ENCODE results near the gene RAB25.
A peak's percentile ranks its signal among the peaks of the same experiment; 100 is the strongest.

Gene RAB25

GRCh38 chr1:156050376-156050775 lies 10.6 kb upstream of the RAB25 start:
- no peak overlapping the region for H3K4me3 Mint-ChIP-seq
- no peak overlapping the region for H3K27ac Mint-ChIP-seq
- peaks cover 19% of the 10 kb centered on the region for H3K4me1 Mint-ChIP-seq (ENCODE audit: low read depth)
- H3K36me3 Mint-ChIP-seq (ENCODE audit: low read depth): peaks cover 25% of the 10 kb centered on the region
- no peaks in the 10 kb centered on the region for H3K9me3 Mint-ChIP-seq
- no peaks in the 10 kb centered on the region for H3K27me3 Mint-ChIP-seq

- H3K9me3 Mint-ChIP-seq: no peaks in the 10 kb centered on the region
- H3K27me3 Mint-ChIP-seq: no peaks in the 10 kb centered on the region
- peaks cover 23% of the 10 kb centered on the region for H3K36me3 Mint-ChIP-seq (ENCODE audit: low read depth)
- H3K4me3 Mint-ChIP-seq: peak overlapping the region; percentile 18
- H3K27ac Mint-ChIP-seq: no peak overlapping the region
- H3K4me1 Mint-ChIP-seq (ENCODE audit: low read depth): peaks cover 23% of the 10 kb centered on the region
These were observed 9.8 kb upstream of the RAB25 start for GRCh38 chr1:156051011-156051725.

- Mint-ChIP-seq H3K9me3 (no peaks in the 10 kb centered on the region), H3K27ac (peak overlapping the region; percentile 90), H3K4me1 (ENCODE audit: low read depth) (peaks cover 28% of the 10 kb centered on the region), H3K36me3 (ENCODE audit: low read depth) (peaks cover 22% of the 10 kb centered on the region), H3K27me3 (no peaks in the 10 kb centered on the region), H3K4me3 (peak overlapping the region; percentile 95)
These were observed 7.8 kb upstream of the RAB25 start for GRCh38 chr1:156052862-156053767.

- Mint-ChIP-seq H3K4me1 (ENCODE audit: low read depth) (peaks cover 28% of the 10 kb centered on the region), H3K4me3 (peak within 1 kb of the TSS; percentile 95), H3K27ac (peak within 1 kb of the TSS; percentile 98), H3K9me3 (no peaks in the 10 kb centered on the region), H3K36me3 (ENCODE audit: low read depth) (peaks cover 15% of the 10 kb centered on the region), H3K27me3 (no peaks in the 10 kb centered on the region)
These were observed 7.0 kb upstream of the RAB25 start, which contains the start of gene UBQLN4 for GRCh38 chr1:156053768-156054499. Gene UBQLN4, minus strand, starts transcription at chr1:156053798. Its CDS starts 97 bp downstream, at chr1:156053701.

DNA sequence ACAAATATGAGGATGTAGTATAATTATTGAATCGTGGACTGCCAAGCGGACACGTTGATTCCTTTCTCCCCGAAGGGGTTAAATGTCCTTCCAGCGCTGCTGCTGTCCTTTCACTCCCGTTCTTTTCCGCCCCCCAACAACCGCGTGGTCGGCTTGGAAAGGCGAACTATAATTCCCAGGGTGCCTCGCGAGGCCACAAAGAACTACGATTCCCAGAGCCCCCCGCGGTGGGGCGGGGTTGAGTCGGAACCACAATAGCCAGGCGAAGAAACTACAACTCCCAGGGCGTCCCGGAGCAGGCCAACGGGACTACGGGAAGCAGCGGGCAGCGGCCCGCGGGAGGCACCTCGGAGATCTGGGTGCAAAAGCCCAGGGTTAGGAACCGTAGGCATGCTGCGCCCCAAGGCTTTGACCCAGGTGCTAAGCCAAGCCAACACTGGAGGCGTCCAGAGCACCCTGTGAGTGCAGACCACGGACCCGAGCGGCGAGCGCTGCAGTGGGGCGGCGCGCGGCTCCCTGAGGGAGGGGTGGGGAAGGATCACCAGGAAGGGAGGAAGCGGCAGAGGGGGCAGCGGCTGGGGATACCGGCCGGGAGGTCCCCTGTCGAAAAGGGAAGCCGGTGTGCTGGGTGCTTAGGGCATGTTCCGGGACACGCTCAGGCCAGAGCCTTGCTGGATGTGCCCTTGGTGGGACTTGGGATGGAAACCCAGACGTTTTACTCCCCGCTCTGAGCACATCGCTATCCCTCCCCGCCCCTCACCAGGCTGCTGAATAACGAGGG lies 6.3 kb upstream of the RAB25 start, which contains the start of gene LAMTOR2:
LAMTOR2 (plus strand) TSS at position 283 of the 781 bp plus-strand sequence; CDS start at position 391, 108 bp downstream.
- Mint-ChIP-seq H3K9me3 (no peaks in the 10 kb centered on the region), H3K36me3 (ENCODE audit: low read depth) (peaks cover 7% of the 10 kb centered on the region), H3K27me3 (no peaks in the 10 kb centered on the region), H3K4me3 (peak within 1 kb of the TSS; percentile 95), H3K27ac (peak within 1 kb of the TSS; percentile 98), H3K4me1 (ENCODE audit: low read depth) (peaks cover 28% of the 10 kb centered on the region)

- peak overlapping the region; percentile 98 for H3K27ac Mint-ChIP-seq
- no peaks in the 10 kb centered on the region for H3K36me3 Mint-ChIP-seq (ENCODE audit: low read depth)
- H3K4me3 Mint-ChIP-seq: peak overlapping the region; percentile 94
These were observed 5.5 kb upstream of the RAB25 start for GRCh38 chr1:156055281-156056048.

GRCh38 chr1:156056326-156056849 lies 4.6 kb upstream of the RAB25 start:
- H3K27me3 Mint-ChIP-seq: no peaks in the 10 kb centered on the region
- H3K9me3 Mint-ChIP-seq: no peaks in the 10 kb centered on the region
- peaks cover 28% of the 10 kb centered on the region for H3K4me1 Mint-ChIP-seq (ENCODE audit: low read depth)
- H3K4me3 Mint-ChIP-seq: peak overlapping the region; percentile 3
- H3K27ac Mint-ChIP-seq: no peak overlapping the region
- no peaks in the 10 kb centered on the region for H3K36me3 Mint-ChIP-seq (ENCODE audit: low read depth)

More at GRCh38 chr1:156055281-156056048, 5.5 kb upstream of the RAB25 start:
- Mint-ChIP-seq H3K4me1 (ENCODE audit: low read depth) (peaks cover 28% of the 10 kb centered on the region), H3K9me3 (no peaks in the 10 kb centered on the region), H3K27me3 (no peaks in the 10 kb centered on the region)

- Mint-ChIP-seq H3K27me3 (no peaks in the 10 kb centered on the region), H3K4me3 (no peak overlapping the region), H3K9me3 (no peaks in the 10 kb centered on the region), H3K4me1 (ENCODE audit: low read depth) (peaks cover 14% of the 10 kb centered on the region), H3K36me3 (ENCODE audit: low read depth) (no peaks in the 10 kb centered on the region), H3K27ac (no peak overlapping the region)
These were observed 1.2 kb downstream of the RAB25 start for GRCh38 chr1:156062189-156062588.

GRCh38 chr1:156063997-156064285 lies 3.0 kb downstream of the RAB25 start:
- H3K36me3 Mint-ChIP-seq (ENCODE audit: low read depth): no peaks in the 10 kb centered on the region
- H3K9me3 Mint-ChIP-seq: no peaks in the 10 kb centered on the region
- H3K4me1 Mint-ChIP-seq (ENCODE audit: low read depth): peaks cover 14% of the 10 kb centered on the region
- no peak overlapping the region for H3K4me3 Mint-ChIP-seq
- H3K27me3 Mint-ChIP-seq: no peaks in the 10 kb centered on the region
- no peak overlapping the region for H3K27ac Mint-ChIP-seq

DNA sequence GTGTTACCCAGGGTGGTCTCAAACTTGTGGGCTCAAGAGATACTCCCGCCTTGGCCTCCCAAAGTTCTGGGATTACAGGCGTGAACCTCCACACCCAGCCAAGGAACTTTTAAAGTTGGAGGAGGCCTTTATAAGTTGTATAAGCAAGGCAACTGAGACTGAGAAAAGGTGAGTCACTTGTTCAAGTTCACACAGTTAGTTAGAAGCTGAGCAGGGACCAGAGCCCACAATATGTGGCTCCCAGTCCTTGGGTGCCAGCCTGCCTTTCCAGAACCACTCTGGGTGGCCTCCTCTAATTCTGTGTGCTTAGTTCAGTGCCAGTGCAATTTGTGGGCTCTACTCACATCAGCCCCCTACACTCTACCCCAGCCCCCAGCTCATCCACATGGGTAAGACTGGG lies 3.7 kb downstream of the RAB25 start:
- Mint-ChIP-seq H3K27ac (no peak overlapping the region), H3K36me3 (ENCODE audit: low read depth) (no peaks in the 10 kb centered on the region), H3K9me3 (no peaks in the 10 kb centered on the region), H3K27me3 (no peaks in the 10 kb centered on the region), H3K4me1 (ENCODE audit: low read depth) (peaks cover 14% of the 10 kb centered on the region), H3K4me3 (no peak overlapping the region)

DNA sequence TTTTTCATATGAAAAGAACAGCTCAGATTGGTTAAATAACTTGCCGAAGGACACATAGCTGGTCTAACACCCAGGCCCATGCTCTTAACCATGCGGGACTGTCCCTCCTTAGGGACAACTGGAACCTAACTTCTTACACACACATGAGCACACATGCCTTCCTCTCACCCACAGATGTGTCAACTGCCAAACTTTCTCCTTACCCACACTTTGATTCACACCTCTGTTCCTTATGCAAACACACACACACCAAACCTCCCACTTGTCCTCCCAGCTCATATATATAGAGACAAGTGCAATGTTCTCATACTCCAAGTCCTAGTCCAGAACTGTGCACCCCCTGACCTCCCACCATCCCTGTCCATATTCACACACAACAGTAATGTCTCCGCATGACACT lies 4.3 kb downstream of the RAB25 start:
- H3K27ac Mint-ChIP-seq: peak overlapping the region; percentile 12
- no peak overlapping the region for H3K4me3 Mint-ChIP-seq
- H3K27me3 Mint-ChIP-seq: no peaks in the 10 kb centered on the region
- no peaks in the 10 kb centered on the region for H3K9me3 Mint-ChIP-seq
- H3K4me1 Mint-ChIP-seq (ENCODE audit: low read depth): peaks cover 14% of the 10 kb centered on the region
- H3K36me3 Mint-ChIP-seq (ENCODE audit: low read depth): no peaks in the 10 kb centered on the region

DNA sequence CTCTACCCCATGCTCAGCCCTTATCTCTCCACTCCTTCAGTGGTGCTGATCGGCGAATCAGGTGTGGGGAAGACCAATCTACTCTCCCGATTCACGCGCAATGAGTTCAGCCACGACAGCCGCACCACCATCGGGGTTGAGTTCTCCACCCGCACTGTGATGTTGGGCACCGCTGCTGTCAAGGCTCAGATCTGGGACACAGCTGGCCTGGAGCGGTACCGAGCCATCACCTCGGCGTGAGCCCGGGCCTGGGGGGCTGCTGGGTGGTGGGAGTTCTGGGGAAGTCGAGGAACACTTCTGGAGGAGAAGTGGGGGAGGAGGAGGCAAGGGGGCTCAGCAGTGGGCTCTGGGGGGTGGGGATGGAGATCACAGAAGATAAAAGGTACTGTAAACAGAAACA lies 4.9 kb downstream of the RAB25 start:
- Mint-ChIP-seq H3K27ac (no peak overlapping the region), H3K9me3 (no peaks in the 10 kb centered on the region), H3K4me3 (no peak overlapping the region), H3K36me3 (ENCODE audit: low read depth) (no peaks in the 10 kb centered on the region), H3K27me3 (no peaks in the 10 kb centered on the region), H3K4me1 (ENCODE audit: low read depth) (peaks cover 14% of the 10 kb centered on the region)

GRCh38 chr1:156067262-156067661 lies 6.3 kb downstream of the RAB25 start:
- H3K27me3 Mint-ChIP-seq: no peaks in the 10 kb centered on the region
- peaks cover 14% of the 10 kb centered on the region for H3K4me1 Mint-ChIP-seq (ENCODE audit: low read depth)
- H3K4me3 Mint-ChIP-seq: no peak overlapping the region
- H3K9me3 Mint-ChIP-seq: no peaks in the 10 kb centered on the region
- H3K36me3 Mint-ChIP-seq (ENCODE audit: low read depth): no peaks in the 10 kb centered on the region
- no peak overlapping the region for H3K27ac Mint-ChIP-seq
